ENCODE data around the gene TEX29.

GRCh38 chr13:111323549-111323948, 3.1 kb downstream of the TEX29 start:
- no peak for TF ChIP-seq POLR2A (IDR thresholded peaks at IDR 0.05)
- TF ChIP-seq, protein P1, sequence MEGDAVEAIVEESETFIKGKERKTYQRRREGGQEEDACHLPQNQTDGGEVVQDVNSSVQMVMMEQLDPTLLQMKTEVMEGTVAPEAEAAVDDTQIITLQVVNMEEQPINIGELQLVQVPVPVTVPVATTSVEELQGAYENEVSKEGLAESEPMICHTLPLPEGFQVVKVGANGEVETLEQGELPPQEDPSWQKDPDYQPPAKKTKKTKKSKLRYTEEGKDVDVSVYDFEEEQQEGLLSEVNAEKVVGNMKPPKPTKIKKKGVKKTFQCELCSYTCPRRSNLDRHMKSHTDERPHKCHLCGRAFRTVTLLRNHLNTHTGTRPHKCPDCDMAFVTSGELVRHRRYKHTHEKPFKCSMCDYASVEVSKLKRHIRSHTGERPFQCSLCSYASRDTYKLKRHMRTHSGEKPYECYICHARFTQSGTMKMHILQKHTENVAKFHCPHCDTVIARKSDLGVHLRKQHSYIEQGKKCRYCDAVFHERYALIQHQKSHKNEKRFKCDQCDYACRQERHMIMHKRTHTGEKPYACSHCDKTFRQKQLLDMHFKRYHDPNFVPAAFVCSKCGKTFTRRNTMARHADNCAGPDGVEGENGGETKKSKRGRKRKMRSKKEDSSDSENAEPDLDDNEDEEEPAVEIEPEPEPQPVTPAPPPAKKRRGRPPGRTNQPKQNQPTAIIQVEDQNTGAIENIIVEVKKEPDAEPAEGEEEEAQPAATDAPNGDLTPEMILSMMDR (IDR thresholded peaks at IDR 0.05): no peak

Measured in testis (tissue), 2 donors.